ENCODE data around the gene SMCO2. TPM values are rescaled to one million over a fixed set of nuclear protein-coding genes. Genes with fewer than 3 reads are reported as not detected.

The SMCO2 gene
- total RNA-seq, 2 donors from 2014 or later, result 0.31 to 1.0 TPM

DNA sequence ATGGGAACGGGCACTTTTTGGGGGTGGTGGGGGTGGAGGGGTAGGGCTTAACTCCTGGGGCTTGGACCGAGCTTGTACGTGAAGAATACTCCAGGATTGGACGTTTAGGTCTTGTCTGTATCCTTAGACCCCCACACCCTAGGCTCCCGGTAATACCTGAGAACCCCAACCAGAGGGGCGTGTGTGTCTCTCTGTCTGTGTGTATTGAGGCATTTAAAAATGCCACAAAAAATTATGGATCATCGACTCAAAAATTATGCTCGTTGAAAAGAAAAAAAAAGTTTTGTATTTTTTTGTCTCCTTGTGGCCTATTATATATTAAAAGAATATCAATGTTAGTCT is 77.9 kb downstream of the SMCO2 start:
- peak overlapping the region; percentile 93 for H3K4me3 ChIP-seq (ENCODE audit: low read length)
- WGBS, 2 experiments (ENCODE audit: insufficient coverage in 1 of 2, insufficient read length in 1 of 2), result 2% methylated on average over 6 of the region's 8 CpGs; no CpG with 5 or more reads in 1 of the 2 experiments
- no peaks in the 10 kb centered on the region for H3K9me3 Mint-ChIP-seq
- H3K9me3 ChIP-seq (ENCODE audit: control insufficient read depth, low read length), result no peaks in the 10 kb centered on the region
- H3K27me3 Mint-ChIP-seq (ENCODE audit: insufficient read depth), result no peaks in the 10 kb centered on the region
- peaks cover 15% of the 10 kb centered on the region for H3K4me1 ChIP-seq (ENCODE audit: control insufficient read depth, insufficient read depth, low read length)
- TF ChIP-seq, protein P1, sequence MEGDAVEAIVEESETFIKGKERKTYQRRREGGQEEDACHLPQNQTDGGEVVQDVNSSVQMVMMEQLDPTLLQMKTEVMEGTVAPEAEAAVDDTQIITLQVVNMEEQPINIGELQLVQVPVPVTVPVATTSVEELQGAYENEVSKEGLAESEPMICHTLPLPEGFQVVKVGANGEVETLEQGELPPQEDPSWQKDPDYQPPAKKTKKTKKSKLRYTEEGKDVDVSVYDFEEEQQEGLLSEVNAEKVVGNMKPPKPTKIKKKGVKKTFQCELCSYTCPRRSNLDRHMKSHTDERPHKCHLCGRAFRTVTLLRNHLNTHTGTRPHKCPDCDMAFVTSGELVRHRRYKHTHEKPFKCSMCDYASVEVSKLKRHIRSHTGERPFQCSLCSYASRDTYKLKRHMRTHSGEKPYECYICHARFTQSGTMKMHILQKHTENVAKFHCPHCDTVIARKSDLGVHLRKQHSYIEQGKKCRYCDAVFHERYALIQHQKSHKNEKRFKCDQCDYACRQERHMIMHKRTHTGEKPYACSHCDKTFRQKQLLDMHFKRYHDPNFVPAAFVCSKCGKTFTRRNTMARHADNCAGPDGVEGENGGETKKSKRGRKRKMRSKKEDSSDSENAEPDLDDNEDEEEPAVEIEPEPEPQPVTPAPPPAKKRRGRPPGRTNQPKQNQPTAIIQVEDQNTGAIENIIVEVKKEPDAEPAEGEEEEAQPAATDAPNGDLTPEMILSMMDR (conservative IDR thresholded peaks at IDR 0.05), result peak; percentile 7
- H3K9ac ChIP-seq (ENCODE audit: extremely low read depth, low read length, poor library complexity, severe bottlenecking), result peak overlapping the region; percentile 86
- H3K27me3 ChIP-seq (ENCODE audit: control insufficient read depth, insufficient read depth, low read length, poor library complexity, severe bottlenecking), result no peaks in the 10 kb centered on the region
- peaks cover 17% of the 10 kb centered on the region for H3K36me3 Mint-ChIP-seq (ENCODE audit: low read depth)
- H3K4me1 Mint-ChIP-seq, result peaks cover 48% of the 10 kb centered on the region
- H3K27ac ChIP-seq (ENCODE audit: low read depth, low read length), result peak overlapping the region; percentile 59
- H3K4me3 Mint-ChIP-seq, result peak overlapping the region; percentile 87
- no peak for DNase-seq
- H3K27ac Mint-ChIP-seq, result peak overlapping the region; percentile 99
- peaks cover 9% of the 10 kb centered on the region for H3K36me3 ChIP-seq (ENCODE audit: control insufficient read depth, insufficient read depth, low read length)

DNA sequence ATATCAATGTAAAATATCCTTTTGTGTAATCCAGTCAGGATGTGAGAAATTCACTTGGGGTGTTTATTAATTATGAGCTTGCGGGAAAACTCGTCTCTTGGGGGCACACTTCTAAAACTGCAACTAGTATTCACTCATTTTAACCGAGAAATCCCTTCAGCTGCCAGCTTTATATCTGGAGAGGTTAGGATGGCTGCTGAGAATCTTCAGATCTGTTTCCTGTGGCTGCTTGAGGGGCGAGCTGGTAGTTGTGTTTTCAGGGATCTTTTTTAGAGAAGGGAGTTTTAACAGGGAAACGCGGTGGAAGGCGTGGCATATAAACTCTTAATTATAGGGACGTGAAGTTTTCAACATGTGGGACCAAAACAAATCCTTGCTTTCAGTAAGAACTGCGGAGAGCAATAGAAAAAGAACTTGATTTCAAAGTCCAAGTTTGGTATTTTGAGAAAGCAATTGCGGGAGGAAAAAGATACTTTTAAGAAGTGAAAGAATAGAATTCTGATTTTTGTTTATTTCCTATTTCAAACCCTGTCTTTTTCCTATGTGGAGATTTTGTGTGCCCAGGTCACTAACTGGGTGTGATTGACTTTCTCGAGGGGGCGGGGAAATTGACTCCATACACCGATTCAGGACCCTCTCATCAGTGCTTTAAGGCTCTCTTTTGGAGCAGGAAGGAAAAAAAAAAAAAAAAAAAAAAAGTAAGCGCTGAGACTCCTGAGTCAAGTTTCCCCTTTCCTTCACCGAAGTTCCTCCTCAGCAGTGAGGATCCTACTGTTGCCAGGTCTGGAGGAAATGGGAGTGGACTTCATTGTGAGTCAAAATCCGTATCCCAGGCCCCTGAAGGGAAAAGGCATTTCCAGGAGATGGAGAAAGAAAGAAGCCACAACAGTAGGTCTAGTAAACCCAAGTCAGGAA is 78.6 kb downstream of the SMCO2 start:
- 1 to 7% methylated on average over 5 to 16 of the region's 16 CpGs for WGBS, 2 experiments (ENCODE audit: insufficient coverage in 1 of 2, insufficient read length in 1 of 2)
- peaks cover 52% of the 10 kb centered on the region for H3K4me1 Mint-ChIP-seq
- H3K27me3 Mint-ChIP-seq (ENCODE audit: insufficient read depth), result no peaks in the 10 kb centered on the region
- no peak overlapping the region for H3K27ac ChIP-seq (ENCODE audit: low read depth, low read length)
- no peaks in the 10 kb centered on the region for H3K9me3 ChIP-seq (ENCODE audit: control insufficient read depth, low read length)
- peak overlapping the region; percentile 93 for H3K4me3 ChIP-seq (ENCODE audit: low read length)
- H3K27ac Mint-ChIP-seq, result peak overlapping the region; percentile 99
- H3K9ac ChIP-seq (ENCODE audit: extremely low read depth, low read length, poor library complexity, severe bottlenecking), result peak overlapping the region; percentile 86
- DNase-seq, result peak; percentile 79
- peak overlapping the region; percentile 87 for H3K4me3 Mint-ChIP-seq
- peaks cover 17% of the 10 kb centered on the region for H3K36me3 Mint-ChIP-seq (ENCODE audit: low read depth)
- H3K4me1 ChIP-seq (ENCODE audit: control insufficient read depth, insufficient read depth, low read length), result peaks cover 15% of the 10 kb centered on the region
- H3K9me3 Mint-ChIP-seq, result no peaks in the 10 kb centered on the region
- TF ChIP-seq, protein P1 (conservative IDR thresholded peaks at IDR 0.05), result peak; percentile 5
- H3K27me3 ChIP-seq (ENCODE audit: control insufficient read depth, insufficient read depth, low read length, poor library complexity, severe bottlenecking), result no peaks in the 10 kb centered on the region
- peaks cover 9% of the 10 kb centered on the region for H3K36me3 ChIP-seq (ENCODE audit: control insufficient read depth, insufficient read depth, low read length)

DNA sequence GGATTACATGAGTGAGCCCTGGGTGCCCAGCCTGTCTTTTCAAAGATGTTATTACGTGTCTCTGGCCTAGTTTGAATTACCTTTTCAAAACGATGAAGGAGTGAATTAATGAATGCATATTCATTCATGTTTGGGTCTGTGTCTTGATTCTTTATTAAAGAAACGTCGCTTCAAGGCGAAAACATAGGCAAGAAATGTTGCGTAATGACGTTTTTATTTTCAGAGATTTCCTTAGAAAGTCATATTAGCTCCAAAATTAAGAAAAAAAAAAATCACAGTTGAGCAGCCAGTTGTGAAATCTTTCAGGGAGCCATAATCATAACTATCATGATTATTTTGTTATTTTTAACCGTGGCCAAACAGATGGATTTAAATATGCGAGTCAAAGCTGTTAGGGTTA is 81.0 kb downstream of the SMCO2 start:
- WGBS, 2 experiments (ENCODE audit: insufficient coverage in 1 of 2, insufficient read length in 1 of 2), result 91 to 100% methylated on average over 3 to 9 of the region's 9 CpGs
- H3K27me3 ChIP-seq (ENCODE audit: control insufficient read depth, insufficient read depth, low read length, poor library complexity, severe bottlenecking), result no peaks in the 10 kb centered on the region
- H3K4me1 ChIP-seq (ENCODE audit: control insufficient read depth, insufficient read depth, low read length), result peaks cover 1% of the 10 kb centered on the region
- Mint-ChIP-seq H3K36me3 (ENCODE audit: low read depth) (peaks cover 17% of the 10 kb centered on the region), H3K27me3 (ENCODE audit: insufficient read depth) (no peaks in the 10 kb centered on the region), H3K9me3 (no peaks in the 10 kb centered on the region), H3K4me3 (no peak overlapping the region), H3K27ac (no peak overlapping the region), H3K4me1 (peaks cover 39% of the 10 kb centered on the region)
- H3K27ac ChIP-seq (ENCODE audit: low read depth, low read length), result no peak overlapping the region
- no peak overlapping the region for H3K9ac ChIP-seq (ENCODE audit: extremely low read depth, low read length, poor library complexity, severe bottlenecking)
- DNase-seq, result no peak
- peaks cover 9% of the 10 kb centered on the region for H3K36me3 ChIP-seq (ENCODE audit: control insufficient read depth, insufficient read depth, low read length)
- no peaks in the 10 kb centered on the region for H3K9me3 ChIP-seq (ENCODE audit: control insufficient read depth, low read length)
- TF ChIP-seq, protein P1 (conservative IDR thresholded peaks at IDR 0.05), result no peak
- H3K4me3 ChIP-seq (ENCODE audit: low read length), result no peak overlapping the region

Data from endodermal cell (in vitro differentiated cells).